ENCODE data around the gene LHFPL4. TPM values are rescaled to one million over a fixed set of nuclear protein-coding genes. Genes with fewer than 3 reads are reported as not detected.

Gene LHFPL4
- not detected in 2 replicates for total RNA-seq

GRCh38 chr3:9553021-9553947, at the start of gene LHFPL4:
Gene LHFPL4 (minus strand): TSS chr3:9553822. CDS start chr3:9552679, 1,143 bp downstream.

Other genes starting within 250 kb of the LHFPL4 start
- gene THUMPD3, start 190.8 kb downstream of the LHFPL4 start, total RNA-seq: 40.0 and 42.5 TPM in 2 replicates
- 112 and 152 TPM in 2 replicates for gene SETD5, start 156.2 kb downstream of the LHFPL4 start, total RNA-seq
- gene MTMR14, start 95.7 kb upstream of the LHFPL4 start, total RNA-seq: 49.8 and 53.6 TPM in 2 replicates
- gene CPNE9, start 150.0 kb upstream of the LHFPL4 start, total RNA-seq: not detected in 2 replicates
- 20.8 and 30.4 TPM in 2 replicates for gene BRPF1, start 177.9 kb upstream of the LHFPL4 start, total RNA-seq
- 25.6 and 34.9 TPM in 2 replicates for gene OGG1, start 196.1 kb upstream of the LHFPL4 start, total RNA-seq
- 13.3 and 25.2 TPM in 2 replicates for gene CAMK1, start 216.1 kb upstream of the LHFPL4 start, total RNA-seq
- 79.0 and 108 TPM in 2 replicates for gene TADA3, start 238.7 kb upstream of the LHFPL4 start, total RNA-seq
- gene ARPC4, start 239.3 kb upstream of the LHFPL4 start, total RNA-seq: 147 and 327 TPM in 2 replicates

All from placental pericyte (primary cell).